ENCODE data around the gene JAK1.

GRCh38 chr1:64960731-64961130, 5.6 kb downstream of the JAK1 start:
- TF ChIP-seq CTCF (IDR thresholded peaks at IDR 0.05) (no peak), POLR2A (IDR thresholded peaks at IDR 0.05) (no peak)
